ENCODE measurements around the gene HES5.

Gene HES5

GRCh38 chr1:2558861-2559260, 28.8 kb upstream of the HES5 start:
- no peak overlapping the region for H3K4me3 ChIP-seq (ENCODE audit: low read length)
- DNase-seq (ENCODE audit: low read depth): no peak
- no peak for TF ChIP-seq CTCF (conservative IDR thresholded peaks at IDR 0.05; ENCODE audit: low read depth, low read length)

GRCh38 chr1:2558420-2558819, 28.4 kb upstream of the HES5 start:
- H3K4me3 ChIP-seq (ENCODE audit: low read length): no peak overlapping the region
- TF ChIP-seq CTCF (conservative IDR thresholded peaks at IDR 0.05; ENCODE audit: low read depth, low read length): no peak
- DNase-seq (ENCODE audit: low read depth): no peak

- no peak for TF ChIP-seq CTCF (conservative IDR thresholded peaks at IDR 0.05; ENCODE audit: low read depth, low read length)
- DNase-seq (ENCODE audit: low read depth): no peak
- peak overlapping the region; percentile 50 for H3K4me3 ChIP-seq (ENCODE audit: low read length)
Measured at GRCh38 chr1:2557482-2558400, 27.7 kb upstream of the HES5 start.

- no peak for DNase-seq (ENCODE audit: low read depth)
- TF ChIP-seq CTCF (conservative IDR thresholded peaks at IDR 0.05; ENCODE audit: low read depth, low read length): peak; percentile 6
- H3K4me3 ChIP-seq (ENCODE audit: low read length): peak overlapping the region; percentile 50
Measured at GRCh38 chr1:2556678-2557481, 26.8 kb upstream of the HES5 start.

- H3K4me3 ChIP-seq (ENCODE audit: low read length): peak within 1 kb of the TSS; percentile 50
- DNase-seq (ENCODE audit: low read depth): no peak
- TF ChIP-seq CTCF (conservative IDR thresholded peaks at IDR 0.05; ENCODE audit: low read depth, low read length): peak; percentile 3
Measured at GRCh38 chr1:2556277-2556677, 26.2 kb upstream of the HES5 start, which contains the start of gene TNFRSF14. TSS of gene TNFRSF14 (plus strand) at chr1:2556371. CDS start at chr1:2556665, 294 bp downstream.

- TF ChIP-seq CTCF (conservative IDR thresholded peaks at IDR 0.05; ENCODE audit: low read depth, low read length): no peak
- peak; percentile 66 for DNase-seq (ENCODE audit: low read depth)
- peak overlapping the region; percentile 50 for H3K4me3 ChIP-seq (ENCODE audit: low read length)
Measured at GRCh38 chr1:2555634-2556276, 25.7 kb upstream of the HES5 start.

Data from retinal pigment epithelial cell (primary cell).